SK-N-SH (cell line): ENCODE measurements around the gene GPR132. TPM values are rescaled to one million over a fixed set of nuclear protein-coding genes. Genes with fewer than 3 reads are reported as not detected.

Experiments used
- CTCF ChIA-PET: fragments of 300-600, 350-600 bp; formaldehyde crosslinking; extraction: SDS; loops from one replicate; lab custom pipeline; 2021; lab: Yijun Ruan, JAX
- POLR2A ChIA-PET: fragments of 350-600 bp; sonication (Branson Sonifier 250); formaldehyde crosslinking; extraction: SDS; loops from one replicate; lab custom pipeline; 2020; ENCODE audit warnings: antibody characterized with exemption, inconsistent platforms; lab: Yijun Ruan, JAX
- DNase-seq: peaks from one replicate; pipeline ENCODE4 v3.0.0; 2012
- H2AFZ ChIP-seq: fragments of 200-600 bp; sonication (generic); 2 replicates; pipeline ENCODE4 v1.8.1; 2016; ENCODE audit warnings: antibody characterized with exemption, mild to moderate bottlenecking, low read depth
- H3F3A ChIP-seq: fragments of 200-600 bp; sonication (generic); replicated peaks from 2 replicates; pipeline ENCODE3; 2016; ENCODE audit warnings: antibody characterized with exemption, mild to moderate bottlenecking; ENCODE audit not compliant: insufficient read depth
- H3K27ac ChIP-seq, 2 experiments: fragments of 200-500 bp in 1 of 2; fragments of 200-600 bp in 1 of 2; sonication (Bioruptor generic) in 1 of 2; sonication (generic), shearing (Covaris generic) in 1 of 2; 2 replicates each; pipeline versions ENCODE4 v1.5.1 to v1.6.1; 2014 to 2016; ENCODE audit warnings: low read depth in 2 of 2, inconsistent platforms in 1 of 2, low read length in 1 of 2, mild to moderate bottlenecking in 1 of 2, mixed read lengths in 1 of 2
- H3K27me3 ChIP-seq: fragments of 200-600 bp; sonication (generic), shearing (Covaris generic); 2 replicates; pipeline ENCODE4 v1.6.1; 2016; ENCODE audit warnings: mixed run types; ENCODE audit not compliant: insufficient read depth
- H3K36me3 ChIP-seq, 2 experiments: fragments of 200-500 bp in 1 of 2; fragments of 200-600 bp in 1 of 2; sonication (Bioruptor generic) in 1 of 2; sonication (generic) in 1 of 2; replicated peaks in 1 of 2; 2 replicates each; pipeline versions ENCODE3 to v1.5.1; 2014 to 2016; ENCODE audit warnings: low read length in 1 of 2, mild to moderate bottlenecking in 1 of 2; ENCODE audit not compliant: insufficient read depth in 2 of 2, control insufficient read depth in 1 of 2
- H3K4me1 ChIP-seq, 2 experiments: fragments of 200-500 bp in 1 of 2; fragments of 200-600 bp in 1 of 2; sonication (Bioruptor generic) in 1 of 2; sonication (generic), shearing (Covaris generic) in 1 of 2; 2 replicates each; pipeline versions ENCODE4 v1.5.1 to v1.6.1; 2014 to 2016; ENCODE audit warnings: low read depth in 1 of 2, low read length in 1 of 2, mixed run types in 1 of 2; ENCODE audit not compliant: insufficient read depth in 2 of 2, control insufficient read depth in 1 of 2
- H3K4me2 ChIP-seq: fragments of 200-600 bp; sonication (generic), shearing (Covaris generic); 2 replicates; pipeline ENCODE4 v1.6.1; 2017; ENCODE audit warnings: mixed run types
- H3K4me3 ChIP-seq, 2 experiments: fragments of 200-500 bp in 1 of 2; fragments of 200-600 bp in 1 of 2; sonication (Bioruptor generic) in 1 of 2; sonication (generic), shearing (Covaris generic) in 1 of 2; 2 replicates each; pipeline versions ENCODE4 v1.5.1 to v1.8.1; 2014 to 2016; ENCODE audit warnings: low read depth in 2 of 2, inconsistent platforms in 1 of 2, low read length in 1 of 2, mild to moderate bottlenecking in 1 of 2, mixed read lengths in 1 of 2, moderate library complexity in 1 of 2
- H3K79me2 ChIP-seq: fragments of 200-600 bp; sonication (generic); 2 replicates; pipeline ENCODE4 v1.8.1; 2017; ENCODE audit warnings: mild to moderate bottlenecking; ENCODE audit not compliant: insufficient read depth
- H3K9ac ChIP-seq: fragments of 200-600 bp; sonication (generic); 2 replicates; pipeline ENCODE4 v1.6.1; 2017; ENCODE audit warnings: mixed run types
- H3K9me2 ChIP-seq: fragments of 200-600 bp; sonication (generic); 2 replicates; pipeline ENCODE4 v1.6.1; 2017; ENCODE audit warnings: mixed run types
- H3K9me3 ChIP-seq: fragments of 200-600 bp; sonication (generic); 2 replicates; pipeline ENCODE4 v1.6.1; 2017; ENCODE audit warnings: mixed run types, mild to moderate bottlenecking, moderate library complexity
- H4K20me1 ChIP-seq: fragments of 200-600 bp; sonication (generic); 2 replicates; pipeline ENCODE4 v1.6.1; 2017; ENCODE audit warnings: mild to moderate bottlenecking, mixed run types; ENCODE audit not compliant: insufficient read depth
- ELF1 ChIP-seq: IDR thresholded peaks from 2 replicates; pipeline ENCODE4 v1.4.0; 2012
- EP300 ChIP-seq, 2 experiments: IDR thresholded peaks; 2 replicates each; pipeline versions ENCODE4 v1.4.0 to v1.6.1; 2012; ENCODE audit warnings: borderline replicate concordance in 1 of 2, low read depth in 1 of 2, low read length in 1 of 2
- EZH2phosphoT487 ChIP-seq: fragments of 200-600 bp; sonication (generic); IDR thresholded peaks from 2 replicates; pipeline ENCODE4 v1.6.1; 2017; ENCODE audit warnings: low read depth, mixed run types, mild to moderate bottlenecking, antibody characterized with exemption, moderate library complexity, borderline replicate concordance
- FOSL2 ChIP-seq: IDR thresholded peaks from 2 replicates; pipeline ENCODE4 v1.4.0; 2012; ENCODE audit warnings: low read depth, mild to moderate bottlenecking, moderate library complexity, borderline replicate concordance
- FOXJ3 ChIP-seq: sonication (generic); formaldehyde crosslinking; IDR thresholded peaks from 2 replicates; pipeline ENCODE4 v1.5.1; 2020; ENCODE audit warnings: mild to moderate bottlenecking, missing genetic modification reagents
- GABPA ChIP-seq: IDR thresholded peaks from 2 replicates; pipeline ENCODE4 v1.4.0; 2012; ENCODE audit warnings: low read depth, mild to moderate bottlenecking
- POLR2AphosphoS5 ChIP-seq: IDR thresholded peaks from 2 replicates; pipeline ENCODE4 v1.6.1; 2012; ENCODE audit warnings: low read depth, low read length
- RCOR1 ChIP-seq: fragments of 150-350 bp; IDR thresholded peaks from 2 replicates; pipeline ENCODE4 v1.6.1; 2017; ENCODE audit warnings: antibody characterized with exemption, low read length
- RFX5 ChIP-seq: IDR thresholded peaks from 2 replicates; pipeline ENCODE4 v1.6.1; 2012; ENCODE audit warnings: mild to moderate bottlenecking, improper control_type of control experiment, low read length
- SIN3A ChIP-seq: IDR thresholded peaks from 2 replicates; pipeline ENCODE4 v1.6.1; 2012; ENCODE audit warnings: low read depth, mild to moderate bottlenecking, low read length, moderate library complexity, borderline replicate concordance
- SMC3 ChIP-seq: IDR thresholded peaks from 2 replicates; pipeline ENCODE4 v1.6.1; 2012; ENCODE audit warnings: low read depth, low read length, improper control_type of control experiment
- TCF12 ChIP-seq: IDR thresholded peaks from 2 replicates; pipeline ENCODE4 v1.4.0; 2012
- YY1 ChIP-seq: IDR thresholded peaks from 2 replicates; pipeline ENCODE4 v1.4.0; 2012; ENCODE audit warnings: low read depth, mild to moderate bottlenecking
- WGBS: methylation state at CpG from one replicate; pipeline ENCODE4 v1.1.6; 2017; ENCODE audit warnings: low lambda C conversion rate; 5-methylcytosine and 5-hydroxymethylcytosine counted together
- polyA plus RNA-seq, 3 experiments: library from polyadenylated mRNA; depleted of rRNA; stranded (reverse); fragments of >200 nt; gene quantifications; 2 replicates each; pipeline ENCODE4 v1.2.3, GENCODE V29; 2012
- TF ChIP-seq, protein P1 (sequence below): IDR thresholded peaks from 2 replicates; pipeline ENCODE4 v1.4.0; 2012; ENCODE audit warnings: low read depth, borderline replicate concordance
- TF ChIP-seq, protein P2 (sequence below): IDR thresholded peaks from 2 replicates; pipeline ENCODE4; 2012
- TF ChIP-seq, protein P3 (sequence below): IDR thresholded peaks from 2 replicates; pipeline ENCODE4 v1.4.0; 2012; ENCODE audit warnings: low read depth, borderline replicate concordance
- TF ChIP-seq, protein P4 (sequence below): IDR thresholded peaks from 2 replicates; pipeline ENCODE4 v1.4.0; 2012; ENCODE audit warnings: low read depth
- TF ChIP-seq, protein P5 (sequence below): IDR thresholded peaks from 2 replicates; pipeline ENCODE4 v1.6.1; 2012; ENCODE audit warnings: mild to moderate bottlenecking, low read depth, low read length, moderate library complexity

GPR132 gene
- polyA plus RNA-seq, 1 of the 3 experiments (the other 2 are of a cell fraction): not detected

DNA sequence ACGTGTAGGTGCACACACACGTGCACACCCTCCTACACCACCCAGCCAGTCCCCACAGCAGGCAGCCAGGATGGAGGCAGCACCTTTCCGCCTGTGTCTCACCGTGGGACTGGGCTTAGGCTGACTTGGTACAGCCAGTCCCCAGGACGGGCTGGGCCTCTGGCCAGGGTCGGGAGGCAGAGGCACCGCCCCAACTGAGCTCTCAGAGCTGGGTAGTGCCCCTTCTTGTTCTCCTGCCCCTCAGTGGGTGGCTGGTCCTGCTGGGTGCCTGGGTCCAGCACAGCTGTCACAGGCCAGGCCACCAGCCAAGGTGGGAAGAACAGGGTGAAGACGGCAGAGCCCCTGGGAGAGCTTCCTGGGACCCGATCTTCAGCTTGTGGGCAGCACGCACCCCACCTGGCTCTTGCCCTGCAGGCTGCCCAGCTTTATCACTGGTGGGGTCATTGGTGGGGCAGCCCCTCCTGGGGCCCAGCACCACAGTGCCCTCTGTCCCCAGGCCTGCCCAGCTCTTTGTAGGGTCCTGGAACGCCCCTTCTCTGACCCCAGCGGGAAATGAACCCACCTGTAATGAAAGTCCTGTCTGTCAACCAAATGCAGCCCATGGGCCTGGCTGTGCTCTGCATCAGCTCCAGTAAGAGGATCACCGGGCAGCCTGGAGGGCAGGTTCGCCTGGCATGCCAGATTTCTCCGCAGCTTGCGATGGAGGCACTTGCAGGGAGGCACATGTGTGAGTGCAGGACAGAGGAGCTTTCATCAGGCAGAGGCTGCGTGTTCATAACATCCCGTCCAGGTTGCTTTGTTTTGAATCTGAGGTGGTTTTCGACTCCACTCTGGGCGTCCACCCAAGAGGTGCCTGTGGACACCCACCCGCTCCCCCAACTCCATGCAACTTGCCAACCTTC is 59.0 kb downstream of the GPR132 start (continued):
- TF ChIP-seq EP300 (IDR thresholded peaks at IDR 0.05; ENCODE audit: borderline replicate concordance in 1 of 2, low read depth in 1 of 2, low read length in 1 of 2) (no peak), EZH2phosphoT487 (no peak), POLR2AphosphoS5 (no peak), ELF1 (no peak)
- TF ChIP-seq, protein P1, sequence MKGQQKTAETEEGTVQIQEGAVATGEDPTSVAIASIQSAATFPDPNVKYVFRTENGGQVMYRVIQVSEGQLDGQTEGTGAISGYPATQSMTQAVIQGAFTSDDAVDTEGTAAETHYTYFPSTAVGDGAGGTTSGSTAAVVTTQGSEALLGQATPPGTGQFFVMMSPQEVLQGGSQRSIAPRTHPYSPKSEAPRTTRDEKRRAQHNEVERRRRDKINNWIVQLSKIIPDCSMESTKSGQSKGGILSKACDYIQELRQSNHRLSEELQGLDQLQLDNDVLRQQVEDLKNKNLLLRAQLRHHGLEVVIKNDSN: no peak
- TF ChIP-seq, protein P2, sequence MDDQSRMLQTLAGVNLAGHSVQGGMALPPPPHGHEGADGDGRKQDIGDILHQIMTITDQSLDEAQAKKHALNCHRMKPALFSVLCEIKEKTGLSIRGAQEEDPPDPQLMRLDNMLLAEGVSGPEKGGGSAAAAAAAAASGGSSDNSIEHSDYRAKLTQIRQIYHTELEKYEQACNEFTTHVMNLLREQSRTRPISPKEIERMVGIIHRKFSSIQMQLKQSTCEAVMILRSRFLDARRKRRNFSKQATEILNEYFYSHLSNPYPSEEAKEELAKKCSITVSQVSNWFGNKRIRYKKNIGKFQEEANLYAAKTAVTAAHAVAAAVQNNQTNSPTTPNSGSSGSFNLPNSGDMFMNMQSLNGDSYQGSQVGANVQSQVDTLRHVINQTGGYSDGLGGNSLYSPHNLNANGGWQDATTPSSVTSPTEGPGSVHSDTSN: no peak

DNA sequence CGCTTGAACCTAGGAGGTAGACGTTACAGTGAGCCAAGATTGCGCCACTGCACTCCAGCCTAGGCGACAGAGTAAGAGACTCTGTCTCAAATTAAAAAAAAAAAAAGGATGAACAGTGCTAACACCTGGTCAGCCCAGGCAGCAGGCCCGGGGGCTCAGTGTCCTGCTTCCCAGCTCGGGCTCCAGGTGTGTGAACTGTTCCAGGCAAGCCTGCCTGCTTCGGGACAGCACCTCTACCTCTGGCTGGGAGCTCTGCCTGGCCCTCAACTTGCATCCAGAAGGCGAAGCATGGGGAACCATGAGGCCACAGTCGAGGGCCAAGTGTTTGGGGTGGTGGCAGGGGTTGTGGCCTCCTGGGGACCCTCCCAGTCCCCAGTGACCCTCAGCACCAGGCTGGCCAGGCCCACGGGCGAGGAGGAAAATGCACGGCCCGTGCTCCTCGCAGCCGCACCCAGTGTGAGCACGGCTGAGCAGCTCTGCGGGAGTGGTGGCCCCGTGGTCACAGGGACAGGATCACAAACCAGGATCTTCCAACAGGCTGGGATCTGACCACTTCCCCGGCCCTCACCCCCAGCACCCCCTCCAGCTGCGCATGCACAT is 59.8 kb downstream of the GPR132 start:
- TF ChIP-seq EP300 (IDR thresholded peaks at IDR 0.05; ENCODE audit: borderline replicate concordance in 1 of 2, low read depth in 1 of 2, low read length in 1 of 2) (no peak), TCF12 (no peak), FOSL2 (no peak), RCOR1 (no peak), RFX5 (no peak), SMC3 (no peak), ELF1 (no peak), GABPA (no peak), YY1 (no peak), FOXJ3 (no peak), SIN3A (no peak)
- TF ChIP-seq, protein P3, sequence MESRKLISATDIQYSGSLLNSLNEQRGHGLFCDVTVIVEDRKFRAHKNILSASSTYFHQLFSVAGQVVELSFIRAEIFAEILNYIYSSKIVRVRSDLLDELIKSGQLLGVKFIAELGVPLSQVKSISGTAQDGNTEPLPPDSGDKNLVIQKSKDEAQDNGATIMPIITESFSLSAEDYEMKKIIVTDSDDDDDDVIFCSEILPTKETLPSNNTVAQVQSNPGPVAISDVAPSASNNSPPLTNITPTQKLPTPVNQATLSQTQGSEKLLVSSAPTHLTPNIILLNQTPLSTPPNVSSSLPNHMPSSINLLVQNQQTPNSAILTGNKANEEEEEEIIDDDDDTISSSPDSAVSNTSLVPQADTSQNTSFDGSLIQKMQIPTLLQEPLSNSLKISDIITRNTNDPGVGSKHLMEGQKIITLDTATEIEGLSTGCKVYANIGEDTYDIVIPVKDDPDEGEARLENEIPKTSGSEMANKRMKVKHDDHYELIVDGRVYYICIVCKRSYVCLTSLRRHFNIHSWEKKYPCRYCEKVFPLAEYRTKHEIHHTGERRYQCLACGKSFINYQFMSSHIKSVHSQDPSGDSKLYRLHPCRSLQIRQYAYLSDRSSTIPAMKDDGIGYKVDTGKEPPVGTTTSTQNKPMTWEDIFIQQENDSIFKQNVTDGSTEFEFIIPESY: no peak
- TF ChIP-seq, protein P4, sequence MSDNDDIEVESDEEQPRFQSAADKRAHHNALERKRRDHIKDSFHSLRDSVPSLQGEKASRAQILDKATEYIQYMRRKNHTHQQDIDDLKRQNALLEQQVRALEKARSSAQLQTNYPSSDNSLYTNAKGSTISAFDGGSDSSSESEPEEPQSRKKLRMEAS: no peak
- TF ChIP-seq, protein P1: no peak
- TF ChIP-seq, protein P5, sequence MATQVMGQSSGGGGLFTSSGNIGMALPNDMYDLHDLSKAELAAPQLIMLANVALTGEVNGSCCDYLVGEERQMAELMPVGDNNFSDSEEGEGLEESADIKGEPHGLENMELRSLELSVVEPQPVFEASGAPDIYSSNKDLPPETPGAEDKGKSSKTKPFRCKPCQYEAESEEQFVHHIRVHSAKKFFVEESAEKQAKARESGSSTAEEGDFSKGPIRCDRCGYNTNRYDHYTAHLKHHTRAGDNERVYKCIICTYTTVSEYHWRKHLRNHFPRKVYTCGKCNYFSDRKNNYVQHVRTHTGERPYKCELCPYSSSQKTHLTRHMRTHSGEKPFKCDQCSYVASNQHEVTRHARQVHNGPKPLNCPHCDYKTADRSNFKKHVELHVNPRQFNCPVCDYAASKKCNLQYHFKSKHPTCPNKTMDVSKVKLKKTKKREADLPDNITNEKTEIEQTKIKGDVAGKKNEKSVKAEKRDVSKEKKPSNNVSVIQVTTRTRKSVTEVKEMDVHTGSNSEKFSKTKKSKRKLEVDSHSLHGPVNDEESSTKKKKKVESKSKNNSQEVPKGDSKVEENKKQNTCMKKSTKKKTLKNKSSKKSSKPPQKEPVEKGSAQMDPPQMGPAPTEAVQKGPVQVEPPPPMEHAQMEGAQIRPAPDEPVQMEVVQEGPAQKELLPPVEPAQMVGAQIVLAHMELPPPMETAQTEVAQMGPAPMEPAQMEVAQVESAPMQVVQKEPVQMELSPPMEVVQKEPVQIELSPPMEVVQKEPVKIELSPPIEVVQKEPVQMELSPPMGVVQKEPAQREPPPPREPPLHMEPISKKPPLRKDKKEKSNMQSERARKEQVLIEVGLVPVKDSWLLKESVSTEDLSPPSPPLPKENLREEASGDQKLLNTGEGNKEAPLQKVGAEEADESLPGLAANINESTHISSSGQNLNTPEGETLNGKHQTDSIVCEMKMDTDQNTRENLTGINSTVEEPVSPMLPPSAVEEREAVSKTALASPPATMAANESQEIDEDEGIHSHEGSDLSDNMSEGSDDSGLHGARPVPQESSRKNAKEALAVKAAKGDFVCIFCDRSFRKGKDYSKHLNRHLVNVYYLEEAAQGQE: no peak
- TF ChIP-seq, all 33 proteins: peak for 0
- H3K79me2 ChIP-seq: peaks cover 92% of the 10 kb centered on the region
- ChIA-PET CTCF (interaction anchor here (1.0 to 2.7 kb wide), 4 partner anchors 11 to 40 kb away, joined by 3 to 10 read pairs (median 6); no protein-coding TSS in a partner anchor), POLR2A (no interaction called here)
- no peaks in the 10 kb centered on the region for H3K9me3 ChIP-seq
- peaks cover 23% of the 10 kb centered on the region in 2 experiments for H3K36me3 ChIP-seq
- 87% methylated on average over 7 of the region's 20 CpGs for WGBS
- no peak for DNase-seq
- peaks cover 15% of the 10 kb centered on the region for H3F3A ChIP-seq
- H3K4me1 ChIP-seq: no peaks in the 10 kb centered on the region; a peak in 1 of 4 replicates
- no peak overlapping the region for H2AFZ ChIP-seq
- H3K9ac ChIP-seq: no peak overlapping the region
- H3K27ac ChIP-seq: no peak overlapping the region
- no peak overlapping the region for H3K4me2 ChIP-seq
- no peaks in the 10 kb centered on the region for H3K27me3 ChIP-seq
- H3K9me2 ChIP-seq: no peaks in the 10 kb centered on the region
- no peak overlapping the region for H3K4me3 ChIP-seq
- peaks cover 43% of the 10 kb centered on the region for H4K20me1 ChIP-seq
